HEK293T (cell line): ENCODE data around the gene ATP6V0E2.

Source experiments
- CTCF ChIA-PET: fragments of 350-600 bp; formaldehyde crosslinking; extraction: SDS; loops from one replicate; lab custom pipeline; 2021; ENCODE audit warnings: antibody characterized with exemption, inconsistent platforms; lab: Yijun Ruan, JAX
- POLR2A ChIA-PET: fragments of 350-600 bp; formaldehyde crosslinking; extraction: SDS; loops from one replicate; lab custom pipeline; 2020; ENCODE audit warnings: antibody characterized with exemption, inconsistent platforms; lab: Yijun Ruan, JAX
- DNase-seq: peaks from one replicate; pipeline ENCODE4 v3.0.0; 2012; ENCODE audit warnings: mixed read lengths; ENCODE audit errors: extremely low spot score
- ARNT ChIP-seq: fragments of 450-650 bp; IDR thresholded peaks from 2 replicates; pipeline ENCODE4 v1.6.1; 2017; ENCODE audit warnings: mild to moderate bottlenecking
- BHLHE40 ChIP-seq: fragments of 450-650 bp; IDR thresholded peaks from 2 replicates; pipeline ENCODE4 v1.6.1; 2016; ENCODE audit warnings: mild to moderate bottlenecking, moderate library complexity, borderline replicate concordance
- CTBP1 ChIP-seq: fragments of 450-650 bp; IDR thresholded peaks from 2 replicates; pipeline ENCODE4 v1.6.1; 2016; ENCODE audit warnings: borderline replicate concordance
- ELF4 ChIP-seq: fragments of 450-650 bp; IDR thresholded peaks from 2 replicates; pipeline ENCODE4 v1.6.1; 2017; ENCODE audit warnings: antibody characterized with exemption
- FOXA1 ChIP-seq: fragments of 450-650 bp; IDR thresholded peaks from 2 replicates; pipeline ENCODE4 v1.6.1; 2016; ENCODE audit warnings: mild to moderate bottlenecking
- FOXK2 ChIP-seq: fragments of 450-650 bp; IDR thresholded peaks from 2 replicates; pipeline ENCODE4 v1.6.1; 2016; ENCODE audit warnings: mild to moderate bottlenecking
- FOXM1 ChIP-seq: fragments of 450-650 bp; IDR thresholded peaks from 2 replicates; pipeline ENCODE4 v1.6.1; 2017; ENCODE audit warnings: mild to moderate bottlenecking, borderline replicate concordance
- HDGF ChIP-seq: fragments of 450-650 bp; IDR thresholded peaks from 2 replicates; pipeline ENCODE4 v1.6.1; 2017; ENCODE audit warnings: antibody characterized with exemption, borderline replicate concordance
- L3MBTL2 ChIP-seq: fragments of 450-650 bp; conservative IDR thresholded peaks from 2 replicates; pipeline ENCODE4 v1.6.1; 2016; ENCODE audit warnings: mild to moderate bottlenecking
- LEF1 ChIP-seq: fragments of 450-650 bp; IDR thresholded peaks from 2 replicates; pipeline ENCODE4 v1.6.1; 2017; ENCODE audit warnings: mild to moderate bottlenecking, borderline replicate concordance
- NFRKB ChIP-seq: fragments of 450-650 bp; IDR thresholded peaks from 2 replicates; pipeline ENCODE4 v1.6.1; 2016; ENCODE audit warnings: mild to moderate bottlenecking, moderate library complexity
- SP1 ChIP-seq: fragments of 450-650 bp; IDR thresholded peaks from 2 replicates; pipeline ENCODE4 v1.6.1; 2017
- SUZ12 ChIP-seq: fragments of 450-650 bp; IDR thresholded peaks from 2 replicates; pipeline ENCODE4 v1.6.1; 2016; ENCODE audit warnings: mild to moderate bottlenecking
- TARDBP ChIP-seq: fragments of 450-650 bp; IDR thresholded peaks from 2 replicates; pipeline ENCODE4 v1.6.1; 2016
- ZNF384 ChIP-seq: fragments of 450-650 bp; IDR thresholded peaks from 2 replicates; pipeline ENCODE4 v1.6.1; 2016
- TF ChIP-seq, protein P1 (sequence below): fragments of 450-650 bp; IDR thresholded peaks from 2 replicates; pipeline ENCODE4 v1.6.1; 2016

Gene ATP6V0E2

DNA sequence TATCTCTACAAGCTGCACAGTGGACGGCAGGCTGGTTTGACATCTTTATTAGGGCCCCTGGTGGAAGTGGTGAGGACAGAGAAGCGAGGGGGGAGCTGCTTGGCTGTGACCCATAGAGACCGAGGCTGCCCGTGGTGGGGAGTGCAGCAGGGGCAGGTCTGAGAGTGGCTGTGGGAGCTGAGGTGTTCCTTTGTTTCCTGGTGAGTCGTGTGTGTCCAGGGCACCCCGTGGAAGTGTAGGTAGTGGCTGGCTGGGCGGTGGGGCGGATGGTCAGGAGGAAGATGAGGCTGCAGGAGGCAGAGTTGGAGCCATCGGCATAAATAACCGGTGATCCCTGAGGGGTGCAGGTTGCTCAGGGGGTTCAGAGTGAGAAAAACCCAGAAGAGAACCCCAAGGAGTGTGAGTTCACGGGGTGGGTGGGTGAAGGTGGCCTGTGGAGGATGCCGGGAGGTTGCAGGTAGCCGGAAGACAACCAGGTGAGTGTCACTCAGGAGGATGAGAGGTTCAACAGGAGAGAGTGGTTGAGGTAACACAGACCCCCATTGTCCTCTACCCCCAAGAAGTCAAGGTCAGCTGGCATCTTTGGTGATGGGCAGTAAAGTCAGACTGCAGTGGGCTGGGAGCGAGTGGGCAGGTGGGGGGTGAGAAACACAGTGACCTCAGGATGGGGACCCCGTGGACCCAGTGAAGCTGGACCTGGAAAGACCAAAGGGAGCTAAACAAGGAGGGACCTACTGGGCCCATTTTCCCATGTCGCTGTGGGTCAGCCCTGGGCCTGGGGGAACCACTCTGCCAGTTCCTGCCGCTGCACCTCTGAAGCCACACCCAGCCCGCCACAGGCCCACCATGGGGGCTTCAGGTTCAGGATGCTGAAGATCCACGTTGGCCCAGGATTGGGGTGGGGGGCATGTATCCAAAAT lies 7.8 kb downstream of the ATP6V0E2 start:
- ChIA-PET POLR2A (interaction anchor here (1.2 kb wide), 1 partner anchor 11 kb away, joined by 4 read pairs; no protein-coding TSS in a partner anchor), CTCF (interaction anchor here (1.2 kb wide), 1 partner anchor 27 kb away, joined by 4 read pairs; no protein-coding TSS in a partner anchor)
- no peak for DNase-seq
- no peak for TF ChIP-seq FOXK2
- TF ChIP-seq FOXM1 = no peak
- no peak for TF ChIP-seq SUZ12
- no peak for TF ChIP-seq SP1
- no peak for TF ChIP-seq HDGF
- TF ChIP-seq, protein P1, sequence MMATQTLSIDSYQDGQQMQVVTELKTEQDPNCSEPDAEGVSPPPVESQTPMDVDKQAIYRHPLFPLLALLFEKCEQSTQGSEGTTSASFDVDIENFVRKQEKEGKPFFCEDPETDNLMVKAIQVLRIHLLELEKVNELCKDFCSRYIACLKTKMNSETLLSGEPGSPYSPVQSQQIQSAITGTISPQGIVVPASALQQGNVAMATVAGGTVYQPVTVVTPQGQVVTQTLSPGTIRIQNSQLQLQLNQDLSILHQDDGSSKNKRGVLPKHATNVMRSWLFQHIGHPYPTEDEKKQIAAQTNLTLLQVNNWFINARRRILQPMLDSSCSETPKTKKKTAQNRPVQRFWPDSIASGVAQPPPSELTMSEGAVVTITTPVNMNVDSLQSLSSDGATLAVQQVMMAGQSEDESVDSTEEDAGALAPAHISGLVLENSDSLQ = no peak
- TF ChIP-seq NFRKB = no peak
- TF ChIP-seq TARDBP = no peak

DNA sequence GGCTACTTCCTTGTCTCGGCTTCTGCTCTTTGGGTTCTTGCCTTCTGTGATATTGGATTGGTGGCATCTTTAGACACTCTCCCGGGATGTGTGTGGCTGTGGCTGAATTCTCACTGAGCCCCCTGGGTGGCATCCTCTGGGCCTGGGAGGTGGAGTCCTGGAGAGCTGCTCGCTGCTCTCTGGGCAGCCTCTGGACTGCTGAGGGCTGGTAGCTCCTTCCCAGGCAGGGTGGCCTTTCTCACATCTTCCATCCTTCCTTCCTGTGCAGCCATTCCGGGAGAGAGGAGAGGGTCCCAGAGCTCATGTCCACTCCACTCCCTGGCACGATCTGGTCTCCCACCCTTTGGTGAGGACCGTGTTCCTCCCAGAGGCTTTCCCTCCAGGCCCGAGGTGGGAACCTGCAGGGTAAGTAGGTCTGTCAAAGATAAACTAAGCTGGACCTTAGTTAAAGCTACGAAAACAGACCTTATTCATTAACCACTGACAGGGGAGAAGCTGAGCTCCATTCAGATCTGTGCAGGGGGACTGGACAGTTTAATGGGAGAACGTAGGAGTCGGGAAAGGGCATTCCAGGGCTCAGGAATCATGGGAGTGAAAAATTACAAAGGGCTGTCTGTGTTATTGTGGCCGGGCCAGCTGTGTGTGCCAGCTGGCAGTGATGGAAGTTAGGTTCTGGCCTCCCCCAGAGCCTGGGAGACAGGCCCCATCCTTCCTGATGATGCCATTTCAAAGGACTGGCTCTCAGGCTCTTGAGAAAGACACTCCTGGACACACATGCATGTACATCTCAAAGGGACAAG lies 8.7 kb downstream of the ATP6V0E2 start:
- no peak for DNase-seq
- no peak for TF ChIP-seq FOXA1
- no peak for TF ChIP-seq CTBP1
- no peak for TF ChIP-seq HDGF
- TF ChIP-seq LEF1 = no peak
- TF ChIP-seq L3MBTL2 = no peak
- TF ChIP-seq SP1 = no peak
- no peak for TF ChIP-seq ELF4
- TF ChIP-seq ARNT = no peak
- no peak for TF ChIP-seq NFRKB
- TF ChIP-seq, protein P1 = no peak
- TF ChIP-seq FOXK2 = no peak
- TF ChIP-seq SUZ12 = no peak
- ChIA-PET CTCF (interaction anchor here (1.2 to 1.6 kb wide), 2 partner anchors 28 to 76 kb away, joined by 4 to 5 read pairs; no protein-coding TSS in a partner anchor), POLR2A (no interaction called here)

DNA sequence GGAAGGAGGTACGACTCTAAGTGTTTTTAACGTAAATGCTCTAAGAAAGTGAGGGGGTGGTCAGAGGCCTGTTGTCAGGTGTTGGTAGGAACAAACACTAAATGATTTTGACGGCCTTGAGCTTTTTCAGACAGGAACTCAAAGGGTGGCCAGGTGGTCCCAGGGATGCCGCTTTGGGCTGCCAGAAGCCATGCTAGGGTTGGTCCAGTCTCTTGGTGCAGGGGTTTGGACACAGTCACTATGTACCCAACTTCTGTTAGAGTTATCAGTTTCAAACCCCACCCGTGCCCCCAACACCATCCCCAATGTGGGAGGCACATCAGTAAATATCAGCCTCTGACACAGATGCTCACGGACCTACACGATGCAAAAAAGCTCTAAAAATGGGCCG lies 9.3 kb downstream of the ATP6V0E2 start:
- POLR2A ChIA-PET = no interaction called here
- CTCF ChIA-PET = interaction anchor here (0.6 to 1.6 kb wide), 3 partner anchors 14 to 76 kb away, joined by 4 to 5 read pairs (median 4); no protein-coding TSS in a partner anchor
- DNase-seq = no peak
- TF ChIP-seq ZNF384 = no peak
- no peak for TF ChIP-seq NFRKB

DNA sequence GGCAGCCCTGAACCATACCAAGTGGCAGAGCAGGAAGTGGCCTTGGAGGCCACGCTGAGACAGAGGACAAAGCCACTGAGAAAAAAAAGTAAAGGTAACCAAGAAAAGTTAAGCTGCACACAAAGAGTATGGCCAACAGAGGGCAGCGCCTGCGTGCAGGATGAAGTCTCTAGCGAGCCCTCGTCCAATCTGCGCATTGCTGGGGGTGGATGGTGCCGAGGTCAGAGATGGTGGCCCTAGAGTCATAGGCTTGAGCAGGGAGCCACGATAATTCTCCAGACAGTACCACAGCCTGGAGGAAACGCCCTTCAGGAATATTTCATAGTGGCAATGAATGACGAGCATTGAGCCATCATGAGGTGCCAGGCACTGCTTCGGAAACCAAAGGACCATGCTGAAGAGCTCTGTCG lies 9.7 kb downstream of the ATP6V0E2 start:
- ChIA-PET POLR2A (no interaction called here), CTCF (interaction anchor here (0.6 to 1.6 kb wide), 6 partner anchors 8 to 901 kb away, joined by 3 to 5 read pairs (median 4); no protein-coding TSS in a partner anchor)
- DNase-seq = peak; percentile 83
- TF ChIP-seq FOXK2 = no peak
- TF ChIP-seq NFRKB = no peak
- TF ChIP-seq LEF1 = no peak
- TF ChIP-seq FOXM1 = no peak
- no peak for TF ChIP-seq ARNT
- no peak for TF ChIP-seq CTBP1
- TF ChIP-seq FOXA1 = no peak
- no peak for TF ChIP-seq ZNF384
- no peak for TF ChIP-seq ELF4
- TF ChIP-seq TARDBP = no peak
- no peak for TF ChIP-seq L3MBTL2

DNA sequence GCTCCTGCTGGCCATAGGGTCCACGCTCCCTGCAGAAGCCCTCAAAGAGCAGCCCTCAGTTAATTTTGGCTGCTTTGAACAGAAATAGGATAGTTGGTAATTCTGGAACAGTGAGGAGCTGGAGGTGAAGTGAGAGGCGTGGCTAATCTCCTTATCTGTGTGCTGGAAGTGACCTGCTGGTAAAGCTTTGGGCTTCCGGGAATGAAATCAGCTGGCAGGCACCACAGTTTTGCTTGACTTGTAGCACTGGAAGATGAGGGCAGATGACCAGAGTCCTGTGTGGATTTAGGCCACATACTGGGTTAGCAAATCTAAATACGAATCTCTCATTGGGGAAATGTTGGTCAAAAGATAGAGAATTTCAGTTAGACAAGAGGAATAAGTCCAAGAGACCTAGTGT lies 10.2 kb downstream of the ATP6V0E2 start:
- ChIA-PET CTCF (interaction anchor here (0.5 to 1.6 kb wide), 7 partner anchors 9 to 901 kb away, joined by 3 to 5 read pairs (median 3); no protein-coding TSS in a partner anchor), POLR2A (no interaction called here)
- no peak for DNase-seq
- TF ChIP-seq FOXA1 (no peak), FOXM1 (no peak), ARNT (no peak), SUZ12 (no peak), BHLHE40 (no peak), TARDBP (no peak), HDGF (no peak), CTBP1 (no peak), SP1 (no peak), LEF1 (no peak), NFRKB (no peak), ZNF384 (no peak), L3MBTL2 (no peak), ELF4 (no peak), FOXK2 (no peak)
- TF ChIP-seq, protein P1 = no peak
